Esophagus muscularis mucosa (tissue), 4 donors: Measurements from ENCODE around the gene SLC25A15. TPM values are rescaled to one million over a fixed set of nuclear protein-coding genes. Genes with fewer than 3 reads are reported as not detected.

Source experiments
- DNase-seq: peaks from one replicate; pipeline ENCODE4 v3.0.0-alpha.2; 2017; ENCODE audit errors: extremely low spot score
- H3K27ac ChIP-seq, 4 donors: fragments of 200-600 bp; sonication (generic); replicated peaks in 1 of 4; 1 replicate in 3 of 4; 2 replicates in 1 of 4; pipeline ENCODE4 v1.5.1; 2016 to 2019; ENCODE audit warnings: mild to moderate bottlenecking in 1 of 4
- H3K27me3 ChIP-seq, 4 donors: fragments of 200-600 bp; sonication (generic); one replicate each; pipeline versions ENCODE4 v1.5.1 to v1.6.0; 2016 to 2019
- H3K36me3 ChIP-seq, 4 donors: fragments of 200-600 bp; sonication (generic); one replicate each; pipeline ENCODE4 v1.5.1; 2016 to 2019
- H3K4me1 ChIP-seq, 4 donors: fragments of 200-600 bp; sonication (generic); one replicate each; pipeline ENCODE4 v1.5.1; 2016 to 2019
- H3K4me3 ChIP-seq, 4 donors: fragments of 200-600 bp; sonication (generic); 1 replicate in 2 of 4; 2 replicates in 2 of 4; pipeline ENCODE4 v1.5.1; 2016 to 2019; ENCODE audit warnings: mild to moderate bottlenecking in 4 of 4, moderate library complexity in 1 of 4
- H3K9me3 ChIP-seq, 4 donors: fragments of 200-600 bp; sonication (generic); 1 replicate in 3 of 4; 2 replicates in 1 of 4; pipeline ENCODE4 v1.5.1; 2016 to 2019
- CTCF ChIP-seq, 3 experiments: fragments of 200-600 bp in 2 of 3; fragments of 450-650 bp in 1 of 3; sonication (generic) in 2 of 3; IDR thresholded peaks; one replicate each; pipeline ENCODE4 v1.5.1; 2017 to 2019; ENCODE audit warnings: antibody characterized with exemption in 3 of 3, mild to moderate bottlenecking in 2 of 3, moderate library complexity in 1 of 3
- EP300 ChIP-seq: sonication (generic); formaldehyde crosslinking; IDR thresholded peaks from one replicate; pipeline ENCODE4 v1.6.1; 2017; ENCODE audit warnings: antibody characterized with exemption
- POLR2A ChIP-seq: fragments of 450-650 bp; IDR thresholded peaks from one replicate; pipeline ENCODE4 v1.6.1; 2017; ENCODE audit warnings: antibody characterized with exemption, moderate library complexity, mild to moderate bottlenecking, low read depth
- POLR2AphosphoS5 ChIP-seq, 2 donors: sonication (generic); formaldehyde crosslinking; IDR thresholded peaks; one replicate each; pipeline ENCODE4 v1.6.1; 2017; ENCODE audit warnings: antibody characterized with exemption in 2 of 2
- WGBS: methylation state at CpG from one replicate; pipeline ENCODE4 v1.1.5; 2018; 5-methylcytosine and 5-hydroxymethylcytosine counted together
- intact Hi-C: fragments of 100-400 bp; cut with DNase I; formaldehyde crosslinking; loops from one replicate; pipeline ENCODE4 v1.15.1; 2023
- total RNA-seq, 4 donors: library from RNA; depleted of rRNA; stranded (reverse); fragments of >200 nt; gene quantifications; one replicate each; pipeline versions ENCODE4 v1.1.0 to v1.2.1, GENCODE V29; 2016

SLC25A15 gene
- total RNA-seq, 4 donors from 2014 or later = 3.7 to 5.1 (median 4.5) TPM

DNA sequence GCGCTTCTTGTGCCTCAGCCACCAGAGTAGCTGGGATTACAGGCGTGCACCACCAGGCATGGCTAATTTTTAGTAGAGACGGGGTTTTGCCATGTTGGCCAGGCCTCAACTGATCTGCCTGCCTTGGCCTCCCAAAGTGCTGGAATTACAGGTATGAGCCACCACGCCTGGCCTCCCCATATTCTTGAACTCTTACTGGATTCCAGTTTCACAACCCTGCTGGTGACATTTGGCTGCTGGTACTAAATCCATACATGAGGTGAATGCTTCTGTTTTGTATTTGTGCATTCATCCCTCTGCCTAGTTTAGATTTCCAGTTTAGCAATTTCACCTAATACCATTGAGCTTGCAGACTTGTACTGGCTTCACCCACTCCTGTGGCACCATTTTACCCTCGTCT lies 13.9 kb downstream of the SLC25A15 start:
- Histone ChIP-seq H3K36me3 (peaks cover 17 to 78% (median 52%) of the 10 kb centered on the region in 4 donors), H3K27me3 (no peaks in the 10 kb centered on the region), H3K27ac (no peak overlapping the region), H3K9me3 (no peaks in the 10 kb centered on the region), H3K4me1 (no peaks in the 10 kb centered on the region), H3K4me3 (no peak overlapping the region)
- WGBS = 93% methylated on average over 5 of the region's 5 CpGs
- intact Hi-C loops = no loop called here
- no peak for DNase-seq
- TF ChIP-seq POLR2AphosphoS5 (IDR thresholded peaks at IDR 0.05) (no peak), CTCF (IDR thresholded peaks at IDR 0.05) (no peak), POLR2A (no peak), EP300 (no peak)

GRCh38 chr13:40806241-40806640 lies 16.8 kb downstream of the SLC25A15 start:
- intact Hi-C loops = no loop called here
- no peak for TF ChIP-seq CTCF (IDR thresholded peaks at IDR 0.05)
- TF ChIP-seq POLR2A = no peak
- no peak for TF ChIP-seq EP300
- no peak for TF ChIP-seq POLR2AphosphoS5 (IDR thresholded peaks at IDR 0.05)
- H3K36me3 ChIP-seq = peaks cover 19 to 73% (median 54%) of the 10 kb centered on the region in 4 donors
- no peaks in the 10 kb centered on the region for H3K9me3 ChIP-seq
- no peak overlapping the region for H3K4me3 ChIP-seq
- H3K4me1 ChIP-seq = no peaks in the 10 kb centered on the region
- H3K27me3 ChIP-seq = no peaks in the 10 kb centered on the region
- no peak overlapping the region for H3K27ac ChIP-seq
- 100% methylated on average over 1 of the region's 1 CpG for WGBS
- no peak for DNase-seq

- no peaks in the 10 kb centered on the region for H3K27me3 ChIP-seq
- DNase-seq = no peak
- H3K9me3 ChIP-seq = no peaks in the 10 kb centered on the region
- no peaks in the 10 kb centered on the region for H3K4me1 ChIP-seq
- H3K27ac ChIP-seq = no peak overlapping the region
- intact Hi-C loops = no loop called here
- TF ChIP-seq EP300 (no peak), POLR2A (no peak), POLR2AphosphoS5 (IDR thresholded peaks at IDR 0.05) (no peak), CTCF (IDR thresholded peaks at IDR 0.05) (no peak)
- 98% methylated on average over 5 of the region's 5 CpGs for WGBS
- H3K36me3 ChIP-seq = peaks cover 15 to 85% (median 51%) of the 10 kb centered on the region in 4 donors
- no peak overlapping the region for H3K4me3 ChIP-seq
These were observed 20.1 kb downstream of the SLC25A15 start for GRCh38 chr13:40809471-40809870.

- intact Hi-C loops = no loop called here
- 76% methylated on average over 4 of the region's 4 CpGs for WGBS
- DNase-seq = no peak
- H3K27me3 ChIP-seq = no peaks in the 10 kb centered on the region
- H3K4me1 ChIP-seq = no peaks in the 10 kb centered on the region
- H3K9me3 ChIP-seq = no peaks in the 10 kb centered on the region
- TF ChIP-seq POLR2AphosphoS5 (IDR thresholded peaks at IDR 0.05) (no peak), POLR2A (no peak), CTCF (IDR thresholded peaks at IDR 0.05) (no peak), EP300 (no peak)
- H3K36me3 ChIP-seq = peaks cover 10 to 62% (median 36%) of the 10 kb centered on the region in 4 donors
- no peak overlapping the region for H3K4me3 ChIP-seq
- H3K27ac ChIP-seq = no peak overlapping the region
These were observed 22.7 kb downstream of the SLC25A15 start for GRCh38 chr13:40812102-40812501.

GRCh38 chr13:40812724-40813445 lies 23.5 kb downstream of the SLC25A15 start:
- no peaks in the 10 kb centered on the region for H3K27me3 ChIP-seq
- WGBS = 100% methylated on average over 1 of the region's 6 CpGs
- H3K4me3 ChIP-seq = no peak overlapping the region
- no peak overlapping the region for H3K27ac ChIP-seq
- H3K4me1 ChIP-seq = no peaks in the 10 kb centered on the region
- no peak for TF ChIP-seq CTCF (IDR thresholded peaks at IDR 0.05)
- TF ChIP-seq POLR2AphosphoS5 (IDR thresholded peaks at IDR 0.05) = no peak
- no peak for TF ChIP-seq POLR2A
- no peak for TF ChIP-seq EP300
- intact Hi-C loops = no loop called here
- DNase-seq = no peak
- H3K9me3 ChIP-seq = no peaks in the 10 kb centered on the region
- peaks cover 10 to 55% (median 28%) of the 10 kb centered on the region in 4 donors for H3K36me3 ChIP-seq
